GM13976 (cell line): ENCODE measurements around the gene HRH2.

Source experiments
- DNase-seq: peaks from one replicate; pipeline ENCODE4 v3.0.0; 2012; ENCODE audit warnings: low spot score
- in situ Hi-C: fragments of 300-500 bp; cut with MboI; formaldehyde crosslinking; loops from one replicate; pipeline ENCODE4 v1.12.0; 2022; ENCODE audit warnings: low sequenced_read_pairs, mixed read lengths, inconsistent platforms; ENCODE audit not compliant: unreplicated experiment
- TF ChIP-seq, protein P1 (sequence below): IDR thresholded peaks from 2 replicates; pipeline ENCODE4 v1.5.1; 2012; ENCODE audit warnings: borderline replicate concordance, mild to moderate bottlenecking; ENCODE audit not compliant: insufficient read depth; ENCODE audit errors: extremely low read depth, missing control alignments, control extremely low read depth

Gene HRH2, protein sequence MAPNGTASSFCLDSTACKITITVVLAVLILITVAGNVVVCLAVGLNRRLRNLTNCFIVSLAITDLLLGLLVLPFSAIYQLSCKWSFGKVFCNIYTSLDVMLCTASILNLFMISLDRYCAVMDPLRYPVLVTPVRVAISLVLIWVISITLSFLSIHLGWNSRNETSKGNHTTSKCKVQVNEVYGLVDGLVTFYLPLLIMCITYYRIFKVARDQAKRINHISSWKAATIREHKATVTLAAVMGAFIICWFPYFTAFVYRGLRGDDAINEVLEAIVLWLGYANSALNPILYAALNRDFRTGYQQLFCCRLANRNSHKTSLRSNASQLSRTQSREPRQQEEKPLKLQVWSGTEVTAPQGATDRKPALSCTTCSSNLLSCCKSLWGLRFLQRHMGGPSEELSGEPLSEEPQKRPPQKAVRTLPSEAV

DNA sequence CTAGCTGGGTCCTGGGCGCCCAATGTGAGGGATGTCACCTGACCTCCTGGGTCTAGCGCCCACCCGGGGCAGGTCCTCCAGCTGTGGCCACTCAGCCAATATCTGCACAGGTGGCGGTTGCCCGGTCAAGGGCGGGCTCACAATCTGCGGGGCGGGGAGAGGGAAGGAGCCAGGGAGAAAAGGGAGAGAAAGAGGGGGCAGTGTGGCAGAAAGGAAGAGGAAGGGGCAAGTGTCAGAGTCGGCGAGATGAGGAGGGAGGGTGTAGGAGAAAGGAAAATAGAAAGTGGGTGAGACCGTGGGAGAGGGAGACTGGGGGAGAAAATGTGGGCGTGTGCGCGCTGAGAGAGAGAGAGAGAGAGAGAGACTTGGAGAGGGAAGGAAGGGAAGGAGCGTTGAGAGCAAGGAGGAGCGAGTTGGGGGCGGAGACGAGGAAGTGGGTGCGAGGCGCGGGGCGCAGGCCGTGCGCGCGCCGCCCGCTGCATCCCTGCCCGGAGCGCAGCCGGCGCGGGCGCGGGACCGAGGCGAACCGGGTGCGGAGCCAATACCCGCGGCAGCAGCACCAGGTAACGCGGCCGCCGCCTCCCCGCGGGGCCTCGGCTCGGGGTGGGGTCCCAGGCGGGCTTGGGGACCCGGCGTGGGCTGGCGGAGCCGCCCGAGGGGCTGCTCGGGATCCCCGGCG is at the start of gene HRH2:
Gene HRH2, plus strand, starts transcription at position 479 of the 679 bp plus-strand sequence. CDS start 25,163 bp downstream, outside the sequence.
- in situ Hi-C loops, result no loop called here
- DNase-seq, result no peak
- TF ChIP-seq, protein P1, sequence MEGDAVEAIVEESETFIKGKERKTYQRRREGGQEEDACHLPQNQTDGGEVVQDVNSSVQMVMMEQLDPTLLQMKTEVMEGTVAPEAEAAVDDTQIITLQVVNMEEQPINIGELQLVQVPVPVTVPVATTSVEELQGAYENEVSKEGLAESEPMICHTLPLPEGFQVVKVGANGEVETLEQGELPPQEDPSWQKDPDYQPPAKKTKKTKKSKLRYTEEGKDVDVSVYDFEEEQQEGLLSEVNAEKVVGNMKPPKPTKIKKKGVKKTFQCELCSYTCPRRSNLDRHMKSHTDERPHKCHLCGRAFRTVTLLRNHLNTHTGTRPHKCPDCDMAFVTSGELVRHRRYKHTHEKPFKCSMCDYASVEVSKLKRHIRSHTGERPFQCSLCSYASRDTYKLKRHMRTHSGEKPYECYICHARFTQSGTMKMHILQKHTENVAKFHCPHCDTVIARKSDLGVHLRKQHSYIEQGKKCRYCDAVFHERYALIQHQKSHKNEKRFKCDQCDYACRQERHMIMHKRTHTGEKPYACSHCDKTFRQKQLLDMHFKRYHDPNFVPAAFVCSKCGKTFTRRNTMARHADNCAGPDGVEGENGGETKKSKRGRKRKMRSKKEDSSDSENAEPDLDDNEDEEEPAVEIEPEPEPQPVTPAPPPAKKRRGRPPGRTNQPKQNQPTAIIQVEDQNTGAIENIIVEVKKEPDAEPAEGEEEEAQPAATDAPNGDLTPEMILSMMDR, result no peak

DNA sequence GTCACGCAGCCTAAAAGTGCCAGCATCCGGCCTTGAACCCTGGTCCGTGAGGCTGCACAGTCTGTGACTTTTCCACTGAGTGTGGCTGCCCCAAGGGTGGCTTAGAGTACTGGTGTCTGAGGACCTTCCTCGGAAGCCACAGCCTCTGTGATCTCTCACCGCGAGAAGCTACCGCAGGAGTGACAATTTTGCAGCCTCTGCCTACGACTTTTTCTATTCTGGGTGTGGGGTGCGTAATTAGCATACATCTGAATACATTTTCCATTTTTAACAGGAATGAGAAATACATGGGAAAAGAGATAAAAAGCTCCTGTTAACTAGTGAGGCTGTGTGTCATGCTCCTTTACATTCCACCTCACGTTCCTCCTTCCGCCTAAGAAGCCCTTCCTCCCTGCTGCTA is 48.3 kb upstream of the HRH2 start:
- TF ChIP-seq, protein P1, result no peak
- DNase-seq, result no peak
- in situ Hi-C loops, result no loop called here

DNA sequence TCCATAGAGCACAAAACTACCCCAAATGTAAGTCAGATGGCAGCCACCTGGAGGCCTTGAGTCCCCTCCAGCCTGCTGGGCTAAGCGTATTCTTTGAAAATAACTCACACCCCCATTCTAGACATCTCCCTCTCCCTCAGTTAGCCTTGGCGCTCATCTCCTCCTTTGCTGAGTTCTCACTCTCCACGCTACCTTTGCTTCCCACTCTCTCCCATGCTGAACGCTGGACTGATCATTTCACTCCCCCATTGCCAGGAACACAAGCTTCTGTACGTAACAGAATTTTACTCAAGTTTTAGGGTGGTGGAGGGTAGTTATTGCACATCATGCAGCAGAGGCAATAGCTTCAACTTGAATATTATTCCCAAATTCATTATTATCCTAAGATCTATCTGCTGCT is 47.5 kb upstream of the HRH2 start:
- TF ChIP-seq, protein P1, result no peak
- in situ Hi-C loops, result no loop called here
- no peak for DNase-seq

DNA sequence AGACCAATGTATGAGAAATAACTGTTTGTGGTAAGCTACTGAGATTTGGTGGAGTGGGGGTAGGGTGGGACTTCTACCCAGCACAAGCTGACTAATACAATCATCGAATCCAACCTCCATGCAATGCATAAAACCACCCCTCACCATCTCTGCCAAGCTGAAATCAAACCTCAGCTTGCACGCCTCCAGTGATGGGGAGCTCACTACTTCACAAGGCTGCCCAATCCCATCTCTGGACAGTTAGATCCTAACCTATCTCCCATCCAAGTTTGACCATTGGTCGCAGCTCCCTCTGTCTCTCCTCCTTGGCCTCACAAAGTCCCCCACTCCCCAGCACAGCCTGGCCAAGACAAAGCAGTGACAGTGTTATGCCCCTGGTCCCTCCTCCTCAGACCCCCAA is 47.0 kb upstream of the HRH2 start:
- no peak for DNase-seq
- TF ChIP-seq, protein P1, result no peak
- in situ Hi-C loops, result no loop called here

DNA sequence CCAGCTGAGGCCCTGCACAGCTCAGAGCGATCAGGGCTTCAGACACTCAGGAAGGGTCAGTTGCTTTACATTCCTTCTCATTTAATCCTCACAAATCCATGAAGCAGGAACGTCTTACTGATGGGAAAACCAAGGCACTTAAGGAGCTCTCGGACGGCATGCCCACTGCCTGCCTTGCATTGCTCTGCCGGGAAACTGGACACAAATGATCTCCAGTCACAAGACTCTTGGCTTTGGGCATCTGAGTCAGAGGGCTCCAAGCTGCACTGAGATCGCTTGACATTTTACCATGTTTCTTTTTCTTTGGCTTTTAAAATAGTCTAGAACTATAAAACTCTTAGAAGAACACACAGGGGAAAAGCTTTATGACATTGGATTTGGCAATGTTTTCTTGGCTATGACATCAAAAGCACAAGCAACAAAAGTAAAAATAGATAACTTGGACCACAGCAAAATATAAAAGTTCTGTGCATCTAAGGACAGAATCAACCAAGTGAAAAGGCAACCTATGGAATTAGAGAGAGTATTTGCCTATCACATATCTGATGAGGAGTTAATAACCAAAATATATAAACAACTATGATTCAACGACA is 43.6 kb upstream of the HRH2 start:
- TF ChIP-seq, protein P1, result no peak
- no peak for DNase-seq
- in situ Hi-C loops, result no loop called here

DNA sequence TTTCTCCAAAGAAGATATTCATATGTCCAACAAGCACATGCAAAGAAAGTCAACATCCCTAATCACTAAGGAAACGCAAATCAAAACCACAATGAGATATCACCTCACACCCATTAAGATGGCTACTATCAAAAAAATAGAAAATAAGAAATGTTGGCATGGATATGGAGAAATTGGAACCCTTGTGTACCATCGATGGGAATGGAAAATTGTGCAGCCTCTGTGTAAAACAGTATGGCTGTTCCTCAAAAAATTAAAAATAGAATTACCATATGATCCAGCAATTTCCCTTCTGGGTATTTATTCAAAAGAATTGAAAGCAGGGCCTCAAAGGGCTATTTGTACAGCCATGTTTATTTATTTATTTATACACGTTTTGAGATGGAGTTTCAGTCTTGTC is 43.0 kb upstream of the HRH2 start:
- TF ChIP-seq, protein P1, result no peak
- DNase-seq, result no peak
- in situ Hi-C loops, result no loop called here
